Ascending aorta (tissue), 2 donors: ENCODE data around the gene ZCCHC13. TPM values are rescaled to one million over a fixed set of nuclear protein-coding genes. Genes with fewer than 3 reads are reported as not detected.
"Not testable (repeated sequence)": the region's sequence is repeated elsewhere in the genome, so short reads cannot be mapped to it uniquely, and the experiment has no call there.

Experiments used
- DNase-seq, 2 donors: peaks; one replicate each; pipeline ENCODE4 v3.0.0-alpha.2; 2019; ENCODE audit warnings: low spot score in 2 of 2
- H3K27ac ChIP-seq, 2 donors: fragments of 200-600 bp; sonication (generic); one replicate each; pipeline ENCODE4 v1.5.1; 2016 to 2017; ENCODE audit warnings: mild to moderate bottlenecking in 1 of 2
- H3K27me3 ChIP-seq: fragments of 200-600 bp; sonication (generic); one replicate; pipeline ENCODE4 v1.5.1; 2017
- H3K36me3 ChIP-seq, 2 donors: fragments of 200-600 bp; sonication (generic); one replicate each; pipeline ENCODE4 v1.5.1; 2016
- H3K4me1 ChIP-seq, 2 donors: fragments of 200-600 bp; sonication (generic); one replicate each; pipeline ENCODE4 v1.5.1; 2016 to 2017; ENCODE audit warnings: mild to moderate bottlenecking in 1 of 2
- H3K4me3 ChIP-seq, 2 donors: fragments of 200-600 bp; sonication (generic); one replicate each; pipeline ENCODE4 v1.5.1; 2016 to 2017; ENCODE audit warnings: mild to moderate bottlenecking in 1 of 2
- H3K9me3 ChIP-seq, 2 donors: fragments of 200-600 bp; sonication (generic); one replicate each; pipeline ENCODE4 v1.5.1; 2016
- CTCF ChIP-seq, 3 experiments: fragments of 200-600 bp in 2 of 3; fragments of 450-650 bp in 1 of 3; sonication (generic) in 2 of 3; IDR thresholded peaks; one replicate each; pipeline ENCODE4 v1.5.1; 2016 to 2019; ENCODE audit warnings: antibody characterized with exemption in 3 of 3, mild to moderate bottlenecking in 1 of 3, moderate library complexity in 1 of 3
- intact Hi-C: fragments of 100-400 bp; cut with DNase I; formaldehyde crosslinking; loops from one replicate; pipeline ENCODE4 v1.15.1; 2023
- total RNA-seq: library from RNA; depleted of rRNA; stranded (reverse); fragments of >200 nt; gene quantifications from one replicate; pipeline ENCODE4 v1.1.0, GENCODE V29; 2016

ZCCHC13 gene
- total RNA-seq, 1 donor from 2014 or later = not detected

GRCh38 chrX:74295101-74295500 is 8.9 kb upstream of the ZCCHC13 start:
- no peak for DNase-seq
- no peaks in the 10 kb centered on the region for H3K4me1 ChIP-seq
- no peak overlapping the region for H3K4me3 ChIP-seq
- no peak overlapping the region for H3K27ac ChIP-seq
- intact Hi-C loops = no loop called here
- H3K27me3 ChIP-seq = peaks cover 6% of the 10 kb centered on the region
- TF ChIP-seq CTCF (IDR thresholded peaks at IDR 0.05) = no peak
- H3K36me3 ChIP-seq = no peaks in the 10 kb centered on the region
- no peaks in the 10 kb centered on the region for H3K9me3 ChIP-seq

- Histone ChIP-seq H3K27ac (no peak overlapping the region), H3K9me3 (no peaks in the 10 kb centered on the region), H3K36me3 (no peaks in the 10 kb centered on the region), H3K4me3 (no peak overlapping the region), H3K27me3 (peaks cover 6% of the 10 kb centered on the region), H3K4me1 (no peaks in the 10 kb centered on the region)
- no peak for TF ChIP-seq CTCF (IDR thresholded peaks at IDR 0.05)
- no peak for DNase-seq
- intact Hi-C loops = no loop called here
Measured at GRCh38 chrX:74297766-74298165, 6.2 kb upstream of the ZCCHC13 start.

- H3K9me3 ChIP-seq = no peaks in the 10 kb centered on the region
- intact Hi-C loops = no loop called here
- H3K36me3 ChIP-seq = no peaks in the 10 kb centered on the region
- no peak overlapping the region for H3K27ac ChIP-seq
- H3K4me3 ChIP-seq = no peak overlapping the region
- peaks cover 6% of the 10 kb centered on the region for H3K27me3 ChIP-seq
- no peak for TF ChIP-seq CTCF (IDR thresholded peaks at IDR 0.05)
- no peaks in the 10 kb centered on the region for H3K4me1 ChIP-seq
- no peak for DNase-seq
Measured at GRCh38 chrX:74300869-74301268, 3.1 kb upstream of the ZCCHC13 start.

- intact Hi-C loops = no loop called here
- Histone ChIP-seq H3K27ac (no peak overlapping the region), H3K4me3 (no peak overlapping the region), H3K36me3 (no peaks in the 10 kb centered on the region), H3K27me3 (no peaks in the 10 kb centered on the region), H3K9me3 (no peaks in the 10 kb centered on the region), H3K4me1 (no peaks in the 10 kb centered on the region)
- no peak for DNase-seq
- TF ChIP-seq CTCF (IDR thresholded peaks at IDR 0.05) = no peak
Measured at GRCh38 chrX:74318672-74319071, 14.7 kb downstream of the ZCCHC13 start.

GRCh38 chrX:74319321-74319720 is 15.3 kb downstream of the ZCCHC13 start:
- DNase-seq, H3K9me3 ChIP-seq, H3K27ac ChIP-seq, H3K4me1 ChIP-seq, H3K4me3 ChIP-seq, intact Hi-C loops, H3K27me3 ChIP-seq, H3K36me3 ChIP-seq: not testable (repeated sequence)

GRCh38 chrX:74321191-74321590 is 17.2 kb downstream of the ZCCHC13 start:
- H3K27ac ChIP-seq = no peak overlapping the region
- TF ChIP-seq CTCF (IDR thresholded peaks at IDR 0.05) = no peak
- H3K36me3 ChIP-seq = no peaks in the 10 kb centered on the region
- H3K9me3 ChIP-seq = no peaks in the 10 kb centered on the region
- no peaks in the 10 kb centered on the region for H3K4me1 ChIP-seq
- DNase-seq = no peak
- H3K4me3 ChIP-seq = no peak overlapping the region
- intact Hi-C loops = no loop called here
- H3K27me3 ChIP-seq = no peaks in the 10 kb centered on the region
